Measurements from ENCODE around the gene LSS. TPM values are rescaled to one million over a fixed set of nuclear protein-coding genes. Genes with fewer than 3 reads are reported as not detected.

LSS gene
- total and polyA plus RNA-seq, 3 experiments from 2014 or later, result 16.1 to 20.4 (median 19.6) TPM

DNA sequence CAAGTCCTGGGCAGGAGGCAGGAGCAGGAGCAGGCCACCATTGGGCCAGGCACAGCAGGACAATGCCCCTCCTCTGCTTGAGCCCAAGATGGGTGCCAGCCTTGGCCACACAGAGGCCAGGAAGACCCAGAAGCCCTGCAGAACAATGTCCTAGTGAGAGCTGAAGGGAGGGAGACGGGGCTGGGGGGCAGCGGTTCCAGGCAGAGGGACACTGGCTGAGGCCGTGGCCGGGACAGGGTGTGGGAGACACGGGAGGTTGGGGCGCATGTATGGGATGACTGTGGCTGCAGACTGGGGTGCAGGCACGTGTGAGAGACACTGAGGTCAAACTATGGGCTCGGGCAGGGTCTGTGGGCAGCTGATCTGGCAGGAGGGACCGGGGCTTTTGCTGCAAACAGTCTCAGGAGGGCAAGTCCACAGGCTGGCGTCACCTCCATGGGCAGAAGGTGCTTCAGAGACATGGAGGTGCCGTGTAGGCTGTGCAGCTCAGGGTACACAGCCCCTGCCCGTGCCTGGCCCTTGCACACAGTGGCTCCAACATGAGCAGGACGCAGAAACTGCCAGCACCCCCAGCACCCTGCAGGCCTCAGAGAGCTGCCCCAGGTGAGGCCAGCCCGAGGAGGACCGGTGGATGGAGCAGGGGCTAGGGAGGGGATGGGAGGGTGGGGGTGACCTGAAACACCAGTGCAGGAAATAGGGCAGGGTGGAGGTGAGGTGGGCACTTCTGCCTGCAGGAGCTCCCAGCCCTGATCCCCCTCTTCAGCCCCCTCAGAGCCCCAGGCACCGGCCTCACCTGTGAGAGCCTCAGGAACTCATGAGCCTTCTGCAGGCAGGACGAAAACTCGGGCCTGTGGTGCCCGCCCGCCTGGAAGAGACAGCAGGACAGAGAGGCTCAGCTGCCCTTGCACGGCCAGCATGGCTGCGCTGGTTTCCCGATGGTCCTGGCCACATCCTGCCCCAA is 19.5 kb downstream of the LSS start:
- Mint-ChIP-seq H3K4me3 (no peak overlapping the region), H3K4me1 (no peaks in the 10 kb centered on the region), H3K36me3 (peaks cover 0 to 74% (median 5%) of the 10 kb centered on the region in 3 donors), H3K9me3 (no peaks in the 10 kb centered on the region), H3K27ac (peak overlapping the region in 2 of 8 donors; percentile 54 to 84), H3K27me3 (no peaks in the 10 kb centered on the region)
- no peak overlapping the region for H3K27ac ChIP-seq (ENCODE audit: low read depth, low read length)
- H3K9me3 ChIP-seq (ENCODE audit: low read length), result no peaks in the 10 kb centered on the region
- H3K4me3 ChIP-seq (ENCODE audit: low read length), result no peak overlapping the region
- POLR2A ChIA-PET, result no interaction called here
- no peaks in the 10 kb centered on the region for H3K27me3 ChIP-seq (ENCODE audit: insufficient read depth, low read length, poor library complexity, severe bottlenecking)
- CTCF ChIA-PET, result no interaction called here
- H3K36me3 ChIP-seq (ENCODE audit: insufficient read depth, low read length), result no peaks in the 10 kb centered on the region
- H3K4me1 ChIP-seq (ENCODE audit: insufficient read depth, low read length), result no peaks in the 10 kb centered on the region
- DNase-seq, result peak in 1 of 5 donors; percentile 40

DNA sequence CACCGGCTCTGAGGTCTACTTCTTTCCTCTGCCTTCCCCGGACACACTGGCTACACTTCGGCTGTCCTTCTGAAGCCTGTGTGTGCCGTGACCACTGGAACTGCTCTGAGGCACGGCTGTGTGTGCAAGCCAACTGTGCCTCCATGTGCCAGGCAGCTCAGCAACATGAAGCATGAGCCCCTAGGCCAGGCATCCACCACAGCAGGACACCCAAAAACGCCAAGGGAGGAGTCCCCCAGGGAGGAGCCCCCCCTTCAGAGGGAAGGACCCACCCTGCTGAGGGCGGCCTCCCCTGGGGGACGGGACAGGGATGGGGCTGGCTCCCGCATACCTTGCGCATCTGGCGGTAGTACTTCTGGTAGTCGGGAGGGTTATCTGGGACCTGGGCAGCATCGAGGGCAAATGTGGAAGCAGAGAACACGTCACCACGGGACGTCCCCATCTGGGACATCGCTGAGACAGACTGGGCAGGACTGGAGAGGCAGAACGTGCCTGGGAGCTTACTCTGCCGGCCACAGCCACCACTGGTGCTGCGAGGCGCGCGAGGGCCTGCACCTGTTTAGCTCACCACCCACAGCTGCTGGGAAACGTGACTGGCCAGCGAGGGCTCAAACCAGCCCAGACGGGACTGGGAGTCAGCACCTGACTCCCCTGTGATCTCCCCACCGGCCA is 20.5 kb downstream of the LSS start:
- H3K36me3 ChIP-seq (ENCODE audit: insufficient read depth, low read length), result no peaks in the 10 kb centered on the region
- CTCF ChIA-PET, result no interaction called here
- H3K27me3 Mint-ChIP-seq, result no peaks in the 10 kb centered on the region

DNA sequence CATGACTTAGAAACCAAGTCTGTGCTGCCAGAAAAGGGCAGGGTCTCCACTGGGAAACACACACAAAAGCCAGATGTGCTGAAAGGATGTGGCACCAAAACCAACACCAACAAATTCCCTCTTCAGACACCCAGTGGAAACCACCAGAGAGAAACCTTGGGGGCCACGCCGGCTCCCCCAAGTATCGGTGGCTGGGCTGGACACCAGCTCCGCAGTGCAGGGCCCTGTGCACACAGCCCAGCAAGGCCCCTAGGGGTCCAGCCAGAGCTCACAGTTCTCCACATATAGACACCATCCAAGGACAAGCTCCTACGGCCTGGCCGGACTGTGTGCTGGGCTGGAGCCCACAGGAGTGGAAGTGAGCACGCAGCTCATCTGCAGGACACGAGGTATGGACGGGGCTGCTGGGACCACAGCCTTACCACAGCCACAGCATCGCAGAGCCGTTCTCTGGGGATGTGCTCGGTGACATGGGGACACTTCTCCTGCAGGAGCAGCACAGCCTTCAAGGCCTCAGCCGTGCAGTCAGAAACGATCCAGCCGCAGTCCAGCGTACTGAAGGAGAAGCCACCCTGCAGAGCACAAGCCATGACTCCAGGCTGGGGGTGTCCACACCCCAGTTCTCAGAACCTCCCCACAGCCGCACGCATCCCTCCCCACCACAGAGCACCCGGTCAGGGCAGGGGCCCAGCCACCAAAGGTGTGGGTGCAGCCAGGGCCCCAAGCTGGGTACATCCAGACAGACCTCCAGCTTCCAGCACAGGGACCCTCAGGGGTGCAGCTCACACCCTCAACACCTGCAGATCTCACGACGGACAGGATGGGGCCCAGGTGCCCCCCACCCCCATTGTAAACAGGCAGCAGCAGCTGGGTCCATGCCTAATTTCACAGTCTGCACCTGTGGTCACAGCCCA is 21.3 kb downstream of the LSS start:
- Histone ChIP-seq H3K4me3 (ENCODE audit: low read length) (no peak overlapping the region), H3K36me3 (ENCODE audit: insufficient read depth, low read length) (no peaks in the 10 kb centered on the region), H3K27ac (ENCODE audit: low read depth, low read length) (no peak overlapping the region), H3K27me3 (ENCODE audit: insufficient read depth, low read length, poor library complexity, severe bottlenecking) (no peaks in the 10 kb centered on the region), H3K4me1 (ENCODE audit: insufficient read depth, low read length) (no peaks in the 10 kb centered on the region), H3K9me3 (ENCODE audit: low read length) (no peaks in the 10 kb centered on the region)
- H3K9me3 Mint-ChIP-seq, result no peaks in the 10 kb centered on the region
- H3K27ac Mint-ChIP-seq, result no peak overlapping the region
- no peaks in the 10 kb centered on the region for H3K4me1 Mint-ChIP-seq
- POLR2A ChIA-PET, result no interaction called here
- DNase-seq, result peak in 1 of 5 donors; percentile 39
- H3K27me3 Mint-ChIP-seq, result no peaks in the 10 kb centered on the region
- no peak overlapping the region for H3K4me3 Mint-ChIP-seq
- CTCF ChIA-PET, result no interaction called here
- peaks cover 0 to 74% (median 7%) of the 10 kb centered on the region in 3 donors for H3K36me3 Mint-ChIP-seq

More for the DNA sequence above, 20.5 kb downstream of the LSS start:
- H3K36me3 Mint-ChIP-seq, result peaks cover 0 to 73% (median 7%) of the 10 kb centered on the region in 3 donors
- POLR2A ChIA-PET, result no interaction called here
- Histone ChIP-seq H3K9me3 (ENCODE audit: low read length) (no peaks in the 10 kb centered on the region), H3K27ac (ENCODE audit: low read depth, low read length) (no peak overlapping the region), H3K4me1 (ENCODE audit: insufficient read depth, low read length) (no peaks in the 10 kb centered on the region), H3K27me3 (ENCODE audit: insufficient read depth, low read length, poor library complexity, severe bottlenecking) (no peaks in the 10 kb centered on the region), H3K4me3 (ENCODE audit: low read length) (no peak overlapping the region)
- peak in 1 of 5 donors; percentile 29 for DNase-seq
- H3K4me1 Mint-ChIP-seq, result no peaks in the 10 kb centered on the region
- H3K9me3 Mint-ChIP-seq, result no peaks in the 10 kb centered on the region
- H3K4me3 Mint-ChIP-seq, result no peak overlapping the region
- H3K27ac Mint-ChIP-seq, result peak overlapping the region in 2 of 8 donors; percentile 9 to 30

DNA sequence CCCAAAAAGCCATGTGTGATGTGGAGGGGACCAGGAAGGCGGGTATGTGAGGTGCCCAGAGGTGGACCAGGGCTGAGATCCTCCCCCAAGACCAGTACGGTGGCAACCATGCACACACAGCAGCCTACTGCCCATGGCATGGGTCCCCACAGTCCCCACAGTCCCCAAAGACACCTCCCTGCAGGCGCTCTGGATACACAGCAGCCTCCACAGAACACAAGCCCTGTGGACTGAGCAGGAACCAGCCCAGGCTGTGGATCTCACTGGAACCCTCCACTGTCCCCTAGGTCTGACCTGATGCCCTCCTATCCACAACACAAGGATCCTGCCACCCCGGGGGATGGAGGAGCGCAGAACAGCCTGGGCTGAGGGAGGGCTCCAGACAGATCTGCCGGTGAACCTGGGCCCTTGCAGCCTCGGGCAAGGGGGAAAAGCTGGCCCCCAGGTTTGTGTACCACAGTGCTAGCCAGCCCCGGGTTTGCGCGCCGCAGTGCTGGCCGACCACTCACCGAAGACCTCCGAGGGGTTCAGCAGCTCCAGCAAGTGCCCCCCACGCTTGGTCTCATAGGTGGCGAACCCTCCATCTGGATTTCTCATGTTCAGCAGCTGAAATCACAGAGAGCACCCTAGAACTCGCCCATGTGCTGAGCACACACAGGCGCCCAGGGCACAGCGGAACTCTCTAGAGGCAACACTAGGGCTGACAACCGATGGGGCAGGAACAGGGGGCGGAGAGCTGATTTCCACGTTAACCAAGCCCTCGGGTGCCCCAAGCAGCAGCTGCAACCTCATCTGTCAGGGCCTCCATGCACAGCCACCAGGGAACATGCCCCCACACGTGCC is 22.2 kb downstream of the LSS start:
- H3K36me3 Mint-ChIP-seq, result peaks cover 0 to 72% (median 7%) of the 10 kb centered on the region in 3 donors
- no peaks in the 10 kb centered on the region for H3K4me1 Mint-ChIP-seq
- Histone ChIP-seq H3K9me3 (ENCODE audit: low read length) (no peaks in the 10 kb centered on the region), H3K27ac (ENCODE audit: low read depth, low read length) (no peak overlapping the region), H3K27me3 (ENCODE audit: insufficient read depth, low read length, poor library complexity, severe bottlenecking) (no peaks in the 10 kb centered on the region), H3K36me3 (ENCODE audit: insufficient read depth, low read length) (no peaks in the 10 kb centered on the region), H3K4me1 (ENCODE audit: insufficient read depth, low read length) (no peaks in the 10 kb centered on the region), H3K4me3 (ENCODE audit: low read length) (no peak overlapping the region)
- no peaks in the 10 kb centered on the region for H3K27me3 Mint-ChIP-seq
- H3K4me3 Mint-ChIP-seq, result no peak overlapping the region
- no peak overlapping the region for H3K27ac Mint-ChIP-seq
- ChIA-PET CTCF (no interaction called here), POLR2A (no interaction called here)
- no peaks in the 10 kb centered on the region for H3K9me3 Mint-ChIP-seq
- DNase-seq, result peak in 1 of 5 donors; percentile 24

DNA sequence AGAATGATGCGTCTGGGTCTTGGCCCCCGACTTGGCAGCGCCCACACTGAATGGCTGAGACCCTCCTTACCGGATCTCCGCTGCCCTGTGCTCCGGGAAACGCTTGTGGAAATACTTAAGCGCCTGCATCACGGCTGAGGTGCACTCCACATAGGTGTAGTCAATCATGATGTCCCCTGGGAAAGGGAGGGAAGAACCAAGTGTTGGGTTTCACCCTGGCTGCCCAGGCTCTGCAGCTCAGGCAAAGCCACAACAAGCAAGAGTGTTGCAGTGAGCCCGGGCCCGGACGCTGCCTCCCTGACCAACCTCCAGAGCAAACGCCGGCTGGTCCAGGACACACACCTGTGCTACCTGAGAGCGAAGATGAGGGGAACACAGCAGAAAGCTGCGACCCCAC is 22.8 kb downstream of the LSS start:
- no peak overlapping the region for H3K27ac ChIP-seq (ENCODE audit: low read depth, low read length)
- Mint-ChIP-seq H3K4me1 (no peaks in the 10 kb centered on the region), H3K27me3 (no peaks in the 10 kb centered on the region), H3K36me3 (peaks cover 0 to 74% (median 9%) of the 10 kb centered on the region in 3 donors), H3K9me3 (no peaks in the 10 kb centered on the region), H3K4me3 (no peak overlapping the region), H3K27ac (peak overlapping the region in 1 of 8 donors; percentile 72)
- CTCF ChIA-PET, result no interaction called here
- H3K9me3 ChIP-seq (ENCODE audit: low read length), result no peaks in the 10 kb centered on the region
- DNase-seq, result peak in 1 of 5 donors; percentile 42
- no peaks in the 10 kb centered on the region for H3K27me3 ChIP-seq (ENCODE audit: insufficient read depth, low read length, poor library complexity, severe bottlenecking)
- H3K36me3 ChIP-seq (ENCODE audit: insufficient read depth, low read length), result no peaks in the 10 kb centered on the region
- POLR2A ChIA-PET, result no interaction called here
- no peak overlapping the region for H3K4me3 ChIP-seq (ENCODE audit: low read length)
- H3K4me1 ChIP-seq (ENCODE audit: insufficient read depth, low read length), result no peaks in the 10 kb centered on the region

DNA sequence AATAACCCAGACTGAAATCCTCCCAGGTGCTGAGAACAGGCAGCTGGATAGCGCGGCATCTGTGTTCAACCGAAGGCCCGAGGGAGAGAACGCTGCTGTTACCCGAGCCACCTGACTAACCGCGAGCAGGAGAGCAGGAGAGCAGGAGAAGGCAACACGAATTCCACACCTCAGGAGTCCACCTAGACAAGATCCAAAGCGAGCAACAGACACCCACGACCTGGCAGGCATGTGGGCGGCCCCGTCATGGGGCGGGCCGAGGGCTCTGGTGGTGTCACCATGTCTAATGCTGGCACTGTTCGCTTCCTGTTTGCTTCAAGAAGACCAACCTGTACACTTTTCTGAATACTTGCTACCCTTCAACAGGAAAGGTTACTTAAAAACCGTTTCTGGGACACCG is 23.4 kb downstream of the LSS start:
- no peaks in the 10 kb centered on the region for H3K4me1 Mint-ChIP-seq
- H3K4me3 ChIP-seq (ENCODE audit: low read length), result no peak overlapping the region
- H3K9me3 ChIP-seq (ENCODE audit: low read length), result no peaks in the 10 kb centered on the region
- no peaks in the 10 kb centered on the region for H3K27me3 Mint-ChIP-seq
- DNase-seq, result no peak
- peaks cover 0 to 76% (median 12%) of the 10 kb centered on the region in 3 donors for H3K36me3 Mint-ChIP-seq
- H3K4me1 ChIP-seq (ENCODE audit: insufficient read depth, low read length), result no peaks in the 10 kb centered on the region
- no peak overlapping the region for H3K27ac ChIP-seq (ENCODE audit: low read depth, low read length)
- ChIA-PET POLR2A (no interaction called here), CTCF (no interaction called here)
- no peaks in the 10 kb centered on the region for H3K9me3 Mint-ChIP-seq
- H3K36me3 ChIP-seq (ENCODE audit: insufficient read depth, low read length), result no peaks in the 10 kb centered on the region
- H3K27ac Mint-ChIP-seq, result peak overlapping the region in 1 of 8 donors; percentile 17
- no peaks in the 10 kb centered on the region for H3K27me3 ChIP-seq (ENCODE audit: insufficient read depth, low read length, poor library complexity, severe bottlenecking)
- H3K4me3 Mint-ChIP-seq, result no peak overlapping the region

DNA sequence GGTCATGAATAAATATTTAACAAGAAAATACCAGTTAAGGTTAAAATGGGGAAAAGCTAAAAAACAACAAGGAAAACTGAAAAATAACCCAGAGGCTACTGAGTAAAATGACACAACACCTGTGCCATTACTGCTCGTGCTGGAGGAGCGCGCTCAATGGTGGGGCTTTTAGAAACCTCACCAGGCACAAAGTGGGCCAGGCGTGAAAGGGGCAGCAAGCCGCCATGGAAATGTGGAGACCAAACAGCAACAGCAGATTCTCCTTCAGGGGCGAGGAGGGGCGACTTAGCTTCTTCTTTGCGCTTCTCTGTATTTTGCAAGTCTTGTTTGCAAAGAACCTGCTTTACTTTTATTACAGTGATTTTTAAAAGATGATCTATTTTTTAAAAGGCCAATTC is 25.4 kb downstream of the LSS start:
- Mint-ChIP-seq H3K27ac (peak overlapping the region in 3 of 8 donors; percentile 6 to 58 (median 26)), H3K4me1 (peaks cover 0 to 3% (median 0%) of the 10 kb centered on the region in 3 donors), H3K9me3 (no peaks in the 10 kb centered on the region), H3K36me3 (peaks cover 14 to 81% (median 27%) of the 10 kb centered on the region in 3 donors), H3K4me3 (no peak overlapping the region), H3K27me3 (no peaks in the 10 kb centered on the region)
- ChIA-PET POLR2A (no interaction called here), CTCF (no interaction called here)
- no peaks in the 10 kb centered on the region for H3K27me3 ChIP-seq (ENCODE audit: insufficient read depth, low read length, poor library complexity, severe bottlenecking)
- peaks cover 4% of the 10 kb centered on the region for H3K36me3 ChIP-seq (ENCODE audit: insufficient read depth, low read length)
- peak in 1 of 5 donors; percentile 9 for DNase-seq
- H3K9me3 ChIP-seq (ENCODE audit: low read length), result no peaks in the 10 kb centered on the region
- no peak overlapping the region for H3K27ac ChIP-seq (ENCODE audit: low read depth, low read length)
- H3K4me3 ChIP-seq (ENCODE audit: low read length), result no peak overlapping the region
- no peaks in the 10 kb centered on the region for H3K4me1 ChIP-seq (ENCODE audit: insufficient read depth, low read length)

Data from CD8-positive, alpha-beta memory T cell (primary cell).